HEK293 (cell line): ENCODE data around the gene PTX4.

Experiments used
- YY1 ChIP-seq: fragments of 450-650 bp; formaldehyde crosslinking; IDR thresholded peaks from 2 replicates; pipeline ENCODE4 v1.5.1; 2018; ENCODE audit warnings: missing biosample characterization, missing genetic modification characterization
- ZFP37 ChIP-seq: fragments of 450-650 bp; formaldehyde crosslinking; IDR thresholded peaks from 2 replicates; pipeline ENCODE4 v1.5.1; 2016; ENCODE audit warnings: missing biosample characterization, missing genetic modification characterization
- ZNF132 ChIP-seq: fragments of 450-650 bp; formaldehyde crosslinking; IDR thresholded peaks from 2 replicates; pipeline ENCODE4 v1.5.1; 2017; ENCODE audit warnings: missing biosample characterization, missing genetic modification characterization, borderline replicate concordance
- ZNF2 ChIP-seq: fragments of 450-650 bp; formaldehyde crosslinking; IDR thresholded peaks from 2 replicates; pipeline ENCODE4 v1.5.1; 2016; ENCODE audit warnings: missing biosample characterization, missing genetic modification characterization
- ZNF366 ChIP-seq: fragments of 450-650 bp; formaldehyde crosslinking; conservative IDR thresholded peaks from 2 replicates; pipeline ENCODE4 v1.5.1; 2016; ENCODE audit warnings: missing biosample characterization, missing genetic modification characterization
- TF ChIP-seq, protein P1 (sequence below): fragments of 450-650 bp; formaldehyde crosslinking; IDR thresholded peaks from 2 replicates; pipeline ENCODE4 v1.5.1; 2016; ENCODE audit warnings: missing biosample characterization, missing genetic modification characterization
- TF ChIP-seq, protein P2 (sequence below): fragments of 450-650 bp; formaldehyde crosslinking; IDR thresholded peaks from 2 replicates; pipeline ENCODE4 v1.5.1; 2016; ENCODE audit warnings: missing biosample characterization, missing genetic modification characterization
- TF ChIP-seq, protein P3 (sequence below): fragments of 450-650 bp; formaldehyde crosslinking; IDR thresholded peaks from 2 replicates; pipeline ENCODE4 v1.5.1; 2017; ENCODE audit warnings: missing biosample characterization, missing genetic modification characterization
- TF ChIP-seq, protein P4 (sequence below): fragments of 450-650 bp; formaldehyde crosslinking; IDR thresholded peaks from 2 replicates; pipeline ENCODE4 v1.5.1; 2016; ENCODE audit warnings: missing biosample characterization, missing genetic modification characterization
- TF ChIP-seq, protein P5 (sequence below): fragments of 450-650 bp; formaldehyde crosslinking; IDR thresholded peaks from 2 replicates; pipeline ENCODE4 v1.5.0; 2017; ENCODE audit warnings: missing biosample characterization, missing genetic modification characterization, borderline replicate concordance

DNA sequence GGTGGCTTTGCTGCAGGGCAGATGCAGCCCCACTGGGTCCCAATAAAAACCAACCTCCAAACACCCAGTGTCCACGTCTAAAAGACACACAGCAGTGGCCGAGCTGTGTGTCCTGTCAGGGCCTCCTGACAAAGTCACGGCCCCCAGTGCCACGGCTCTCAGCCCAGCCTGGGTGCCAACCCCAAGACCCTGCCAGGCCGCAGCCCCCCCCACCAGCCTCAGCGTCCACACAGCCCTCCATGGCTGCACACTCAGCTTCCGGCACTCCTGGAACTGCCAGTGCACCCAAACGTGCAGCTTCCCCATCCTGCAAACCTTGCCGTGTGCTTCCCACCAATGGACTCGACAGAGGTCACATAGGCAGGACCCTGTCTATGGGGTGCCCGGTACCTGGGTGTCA is 40.8 kb downstream of the PTX4 start:
- TF ChIP-seq ZNF2 (tag by site-specific recombination) (no peak), YY1 (tag by site-specific recombination) (no peak), ZNF132 (tag by site-specific recombination) (no peak), ZNF366 (tag by site-specific recombination) (no peak), ZFP37 (tag by site-specific recombination) (no peak)
- TF ChIP-seq, protein P1, sequence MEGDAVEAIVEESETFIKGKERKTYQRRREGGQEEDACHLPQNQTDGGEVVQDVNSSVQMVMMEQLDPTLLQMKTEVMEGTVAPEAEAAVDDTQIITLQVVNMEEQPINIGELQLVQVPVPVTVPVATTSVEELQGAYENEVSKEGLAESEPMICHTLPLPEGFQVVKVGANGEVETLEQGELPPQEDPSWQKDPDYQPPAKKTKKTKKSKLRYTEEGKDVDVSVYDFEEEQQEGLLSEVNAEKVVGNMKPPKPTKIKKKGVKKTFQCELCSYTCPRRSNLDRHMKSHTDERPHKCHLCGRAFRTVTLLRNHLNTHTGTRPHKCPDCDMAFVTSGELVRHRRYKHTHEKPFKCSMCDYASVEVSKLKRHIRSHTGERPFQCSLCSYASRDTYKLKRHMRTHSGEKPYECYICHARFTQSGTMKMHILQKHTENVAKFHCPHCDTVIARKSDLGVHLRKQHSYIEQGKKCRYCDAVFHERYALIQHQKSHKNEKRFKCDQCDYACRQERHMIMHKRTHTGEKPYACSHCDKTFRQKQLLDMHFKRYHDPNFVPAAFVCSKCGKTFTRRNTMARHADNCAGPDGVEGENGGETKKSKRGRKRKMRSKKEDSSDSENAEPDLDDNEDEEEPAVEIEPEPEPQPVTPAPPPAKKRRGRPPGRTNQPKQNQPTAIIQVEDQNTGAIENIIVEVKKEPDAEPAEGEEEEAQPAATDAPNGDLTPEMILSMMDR: no peak
- TF ChIP-seq, protein P2, sequence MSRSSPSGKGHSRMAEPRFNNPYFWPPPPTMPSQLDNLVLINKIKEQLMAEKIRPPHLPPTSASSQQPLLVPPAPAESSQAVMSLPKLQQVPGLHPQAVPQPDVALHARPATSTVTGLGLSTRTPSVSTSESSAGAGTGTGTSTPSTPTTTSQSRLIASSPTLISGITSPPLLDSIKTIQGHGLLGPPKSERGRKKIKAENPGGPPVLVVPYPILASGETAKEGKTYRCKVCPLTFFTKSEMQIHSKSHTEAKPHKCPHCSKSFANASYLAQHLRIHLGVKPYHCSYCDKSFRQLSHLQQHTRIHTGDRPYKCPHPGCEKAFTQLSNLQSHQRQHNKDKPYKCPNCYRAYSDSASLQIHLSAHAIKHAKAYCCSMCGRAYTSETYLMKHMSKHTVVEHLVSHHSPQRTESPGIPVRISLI: no peak
- TF ChIP-seq, protein P3, sequence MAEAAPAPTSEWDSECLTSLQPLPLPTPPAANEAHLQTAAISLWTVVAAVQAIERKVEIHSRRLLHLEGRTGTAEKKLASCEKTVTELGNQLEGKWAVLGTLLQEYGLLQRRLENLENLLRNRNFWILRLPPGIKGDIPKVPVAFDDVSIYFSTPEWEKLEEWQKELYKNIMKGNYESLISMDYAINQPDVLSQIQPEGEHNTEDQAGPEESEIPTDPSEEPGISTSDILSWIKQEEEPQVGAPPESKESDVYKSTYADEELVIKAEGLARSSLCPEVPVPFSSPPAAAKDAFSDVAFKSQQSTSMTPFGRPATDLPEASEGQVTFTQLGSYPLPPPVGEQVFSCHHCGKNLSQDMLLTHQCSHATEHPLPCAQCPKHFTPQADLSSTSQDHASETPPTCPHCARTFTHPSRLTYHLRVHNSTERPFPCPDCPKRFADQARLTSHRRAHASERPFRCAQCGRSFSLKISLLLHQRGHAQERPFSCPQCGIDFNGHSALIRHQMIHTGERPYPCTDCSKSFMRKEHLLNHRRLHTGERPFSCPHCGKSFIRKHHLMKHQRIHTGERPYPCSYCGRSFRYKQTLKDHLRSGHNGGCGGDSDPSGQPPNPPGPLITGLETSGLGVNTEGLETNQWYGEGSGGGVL (tag by site-specific recombination): no peak
- TF ChIP-seq, protein P4, sequence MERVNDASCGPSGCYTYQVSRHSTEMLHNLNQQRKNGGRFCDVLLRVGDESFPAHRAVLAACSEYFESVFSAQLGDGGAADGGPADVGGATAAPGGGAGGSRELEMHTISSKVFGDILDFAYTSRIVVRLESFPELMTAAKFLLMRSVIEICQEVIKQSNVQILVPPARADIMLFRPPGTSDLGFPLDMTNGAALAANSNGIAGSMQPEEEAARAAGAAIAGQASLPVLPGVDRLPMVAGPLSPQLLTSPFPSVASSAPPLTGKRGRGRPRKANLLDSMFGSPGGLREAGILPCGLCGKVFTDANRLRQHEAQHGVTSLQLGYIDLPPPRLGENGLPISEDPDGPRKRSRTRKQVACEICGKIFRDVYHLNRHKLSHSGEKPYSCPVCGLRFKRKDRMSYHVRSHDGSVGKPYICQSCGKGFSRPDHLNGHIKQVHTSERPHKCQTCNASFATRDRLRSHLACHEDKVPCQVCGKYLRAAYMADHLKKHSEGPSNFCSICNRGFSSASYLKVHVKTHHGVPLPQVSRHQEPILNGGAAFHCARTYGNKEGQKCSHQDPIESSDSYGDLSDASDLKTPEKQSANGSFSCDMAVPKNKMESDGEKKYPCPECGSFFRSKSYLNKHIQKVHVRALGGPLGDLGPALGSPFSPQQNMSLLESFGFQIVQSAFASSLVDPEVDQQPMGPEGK (tag by site-specific recombination): no peak
- TF ChIP-seq, protein P5, sequence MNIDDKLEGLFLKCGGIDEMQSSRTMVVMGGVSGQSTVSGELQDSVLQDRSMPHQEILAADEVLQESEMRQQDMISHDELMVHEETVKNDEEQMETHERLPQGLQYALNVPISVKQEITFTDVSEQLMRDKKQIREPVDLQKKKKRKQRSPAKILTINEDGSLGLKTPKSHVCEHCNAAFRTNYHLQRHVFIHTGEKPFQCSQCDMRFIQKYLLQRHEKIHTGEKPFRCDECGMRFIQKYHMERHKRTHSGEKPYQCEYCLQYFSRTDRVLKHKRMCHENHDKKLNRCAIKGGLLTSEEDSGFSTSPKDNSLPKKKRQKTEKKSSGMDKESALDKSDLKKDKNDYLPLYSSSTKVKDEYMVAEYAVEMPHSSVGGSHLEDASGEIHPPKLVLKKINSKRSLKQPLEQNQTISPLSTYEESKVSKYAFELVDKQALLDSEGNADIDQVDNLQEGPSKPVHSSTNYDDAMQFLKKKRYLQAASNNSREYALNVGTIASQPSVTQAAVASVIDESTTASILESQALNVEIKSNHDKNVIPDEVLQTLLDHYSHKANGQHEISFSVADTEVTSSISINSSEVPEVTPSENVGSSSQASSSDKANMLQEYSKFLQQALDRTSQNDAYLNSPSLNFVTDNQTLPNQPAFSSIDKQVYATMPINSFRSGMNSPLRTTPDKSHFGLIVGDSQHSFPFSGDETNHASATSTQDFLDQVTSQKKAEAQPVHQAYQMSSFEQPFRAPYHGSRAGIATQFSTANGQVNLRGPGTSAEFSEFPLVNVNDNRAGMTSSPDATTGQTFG (tag by site-specific recombination): no peak
